ENCODE measurements around the gene POU3F2. TPM values are rescaled to one million over a fixed set of nuclear protein-coding genes. Genes with fewer than 3 reads are reported as not detected.
A peak's percentile ranks its signal among the peaks of the same experiment; 100 is the strongest.

Gene POU3F2
- total and polyA plus RNA-seq, 7 donors = not detected

DNA sequence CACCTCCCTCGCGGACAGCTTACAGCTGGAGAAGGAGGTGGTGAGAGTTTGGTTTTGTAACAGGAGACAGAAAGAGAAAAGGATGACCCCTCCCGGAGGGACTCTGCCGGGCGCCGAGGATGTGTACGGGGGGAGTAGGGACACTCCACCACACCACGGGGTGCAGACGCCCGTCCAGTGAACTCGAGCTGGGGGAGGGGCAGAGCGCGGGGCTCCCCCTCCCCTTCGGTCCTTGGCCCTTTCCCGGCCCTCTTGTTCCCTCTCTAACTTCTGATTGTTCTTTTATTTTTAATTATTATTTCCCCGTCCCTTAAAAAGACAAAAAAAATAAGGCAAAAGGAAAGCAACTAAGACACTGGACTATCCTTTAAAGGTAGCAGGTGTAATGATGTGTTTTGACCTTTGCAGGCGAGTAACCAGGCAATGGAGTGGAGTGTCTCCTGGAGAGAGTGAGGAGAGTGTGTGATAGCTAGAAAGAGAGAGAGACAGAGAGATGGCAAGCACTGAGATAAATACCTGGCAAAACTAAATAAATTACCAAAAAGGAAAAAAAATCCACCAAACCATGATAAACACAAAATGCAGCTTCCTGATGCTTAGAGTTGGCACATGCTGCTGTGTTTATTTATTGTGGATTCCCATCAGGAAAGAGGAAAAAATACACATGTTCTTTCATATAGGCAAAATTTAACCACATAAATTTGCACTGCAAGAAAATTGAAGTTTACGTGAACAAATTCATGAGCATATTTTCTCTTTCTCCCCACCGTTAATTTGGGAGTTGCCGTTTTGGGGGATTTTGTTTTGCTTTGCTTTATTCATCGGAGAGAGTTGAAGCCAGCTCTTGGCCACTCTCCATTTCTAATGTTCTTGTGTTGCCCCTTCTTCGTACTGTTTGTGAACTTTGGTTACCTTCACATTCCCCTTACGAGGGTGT, 1.9 kb downstream of the POU3F2 start:
- TF ChIP-seq EP300 (IDR thresholded peaks at IDR 0.05) (no peak), POLR2AphosphoS5 (IDR thresholded peaks at IDR 0.05) (peak in 2 of 4 donors; percentile 42 to 45)
- no peaks in the 10 kb centered on the region for H3K9me3 ChIP-seq
- no peaks in the 10 kb centered on the region for H3K36me3 ChIP-seq
- intact Hi-C loops (cut with DNase I) = loop anchor here (10.0 kb wide), 3 partner anchors 109 to 759 kb away; partner anchors contain the start of gene FBXL4
- H3K27ac ChIP-seq = no peak overlapping the region
- WGBS, 2 donors = 5 to 6% methylated on average over 23 of the region's 23 CpGs
- H3K27me3 ChIP-seq = peaks cover 51 to 100% (median 76%) of the 10 kb centered on the region in 3 donors
- DNase-seq = no peak
- H3K4me3 ChIP-seq = no peak overlapping the region
- H3K4me1 ChIP-seq = peaks cover 0 to 50% (median 48%) of the 10 kb centered on the region in 4 donors

DNA sequence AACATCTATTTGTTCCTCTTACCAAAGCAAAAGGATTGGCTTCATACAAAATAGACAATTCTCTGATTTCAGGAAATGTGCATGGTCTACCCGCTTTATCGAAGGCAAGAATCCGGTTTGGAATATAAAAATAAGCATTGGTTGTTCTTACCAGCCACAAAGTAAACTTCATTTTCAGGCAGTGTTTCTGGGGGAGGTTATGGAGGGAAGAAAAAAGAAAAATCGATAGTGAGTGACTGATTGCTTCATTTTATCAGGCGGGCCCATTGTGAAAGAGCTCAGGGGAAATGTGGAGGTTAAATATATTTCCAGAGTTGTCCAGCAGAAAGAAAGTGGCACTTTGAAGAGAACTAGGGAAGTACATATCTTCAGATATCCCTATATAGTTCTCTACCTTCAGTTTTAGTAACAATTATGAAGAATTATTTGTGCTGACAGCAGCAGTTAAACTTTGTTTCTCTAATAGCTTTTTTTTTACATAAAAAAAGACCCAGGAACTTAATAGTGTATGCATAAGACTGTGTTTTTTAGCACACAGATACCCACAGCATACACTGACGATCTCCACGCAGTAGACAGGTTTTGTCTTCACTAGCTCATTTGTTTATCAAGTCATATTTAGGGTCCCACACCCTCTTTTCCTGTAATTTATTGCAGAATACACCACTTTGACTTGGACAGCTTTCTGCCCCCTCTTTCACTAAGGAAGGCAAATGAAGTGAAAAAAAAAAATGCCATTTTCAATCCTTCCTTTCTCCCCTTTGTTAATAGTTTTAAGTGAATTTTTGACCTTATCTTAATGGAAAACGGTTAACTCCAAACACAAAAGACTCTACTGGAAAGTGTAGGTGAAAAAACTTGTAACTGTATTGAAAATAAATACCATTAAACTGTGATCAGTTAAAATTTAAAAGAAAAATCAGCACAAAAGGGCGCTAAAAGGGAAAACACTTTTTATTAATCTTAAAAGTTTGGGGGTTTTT, 2.9 kb downstream of the POU3F2 start:
- intact Hi-C loops (cut with DNase I) = loop anchor here (10.0 kb wide), 3 partner anchors 108 to 758 kb away; partner anchors contain the start of gene FBXL4
- Histone ChIP-seq H3K36me3 (no peaks in the 10 kb centered on the region), H3K4me3 (no peak overlapping the region), H3K27me3 (peaks cover 52 to 100% (median 75%) of the 10 kb centered on the region in 3 donors), H3K9me3 (no peaks in the 10 kb centered on the region), H3K4me1 (peaks cover 0 to 42% (median 38%) of the 10 kb centered on the region in 4 donors), H3K27ac (no peak overlapping the region)
- TF ChIP-seq POLR2AphosphoS5 (IDR thresholded peaks at IDR 0.05) = peak in 2 of 4 donors; percentile 23 to 35
- TF ChIP-seq, protein P1, sequence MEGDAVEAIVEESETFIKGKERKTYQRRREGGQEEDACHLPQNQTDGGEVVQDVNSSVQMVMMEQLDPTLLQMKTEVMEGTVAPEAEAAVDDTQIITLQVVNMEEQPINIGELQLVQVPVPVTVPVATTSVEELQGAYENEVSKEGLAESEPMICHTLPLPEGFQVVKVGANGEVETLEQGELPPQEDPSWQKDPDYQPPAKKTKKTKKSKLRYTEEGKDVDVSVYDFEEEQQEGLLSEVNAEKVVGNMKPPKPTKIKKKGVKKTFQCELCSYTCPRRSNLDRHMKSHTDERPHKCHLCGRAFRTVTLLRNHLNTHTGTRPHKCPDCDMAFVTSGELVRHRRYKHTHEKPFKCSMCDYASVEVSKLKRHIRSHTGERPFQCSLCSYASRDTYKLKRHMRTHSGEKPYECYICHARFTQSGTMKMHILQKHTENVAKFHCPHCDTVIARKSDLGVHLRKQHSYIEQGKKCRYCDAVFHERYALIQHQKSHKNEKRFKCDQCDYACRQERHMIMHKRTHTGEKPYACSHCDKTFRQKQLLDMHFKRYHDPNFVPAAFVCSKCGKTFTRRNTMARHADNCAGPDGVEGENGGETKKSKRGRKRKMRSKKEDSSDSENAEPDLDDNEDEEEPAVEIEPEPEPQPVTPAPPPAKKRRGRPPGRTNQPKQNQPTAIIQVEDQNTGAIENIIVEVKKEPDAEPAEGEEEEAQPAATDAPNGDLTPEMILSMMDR (IDR thresholded peaks at IDR 0.05) = no peak
- WGBS, 2 donors = 10 to 18% methylated on average over 9 of the region's 9 CpGs
- no peak for DNase-seq

DNA sequence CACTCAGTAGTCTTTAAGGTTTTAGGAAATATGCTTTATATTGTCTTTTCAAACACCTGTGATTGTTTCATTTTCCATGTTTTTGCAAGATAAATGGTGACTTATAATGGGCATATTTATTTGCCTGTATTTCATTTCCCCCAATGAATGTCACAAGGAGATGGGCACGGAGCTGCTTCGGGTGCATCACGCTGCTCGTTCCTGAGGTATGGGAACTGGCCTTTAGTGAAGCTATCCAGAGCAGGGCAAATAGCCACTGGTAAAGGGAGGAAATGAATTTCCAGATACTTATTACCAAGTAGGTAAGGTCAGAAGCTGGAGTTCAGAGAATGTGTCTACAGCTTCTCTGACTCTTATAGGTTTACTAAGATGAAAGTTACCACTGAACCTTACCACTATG, 3.7 kb downstream of the POU3F2 start:
- H3K36me3 ChIP-seq = no peaks in the 10 kb centered on the region
- DNase-seq = no peak
- WGBS, 2 donors = 15 to 20% methylated on average over 4 of the region's 4 CpGs
- peaks cover 54 to 100% (median 80%) of the 10 kb centered on the region in 3 donors for H3K27me3 ChIP-seq
- no peaks in the 10 kb centered on the region for H3K9me3 ChIP-seq
- intact Hi-C loops (cut with DNase I) = loop anchor here (10.0 kb wide), 3 partner anchors 107 to 757 kb away; partner anchors contain the start of gene FBXL4
- TF ChIP-seq, protein P1 (IDR thresholded peaks at IDR 0.05) = no peak
- TF ChIP-seq EP300 (IDR thresholded peaks at IDR 0.05) (no peak), POLR2AphosphoS5 (IDR thresholded peaks at IDR 0.05) (no peak), POLR2A (IDR thresholded peaks at IDR 0.05) (no peak)
- H3K4me3 ChIP-seq = no peak overlapping the region
- peaks cover 0 to 42% (median 33%) of the 10 kb centered on the region in 4 donors for H3K4me1 ChIP-seq
- H3K27ac ChIP-seq = no peak overlapping the region

DNA sequence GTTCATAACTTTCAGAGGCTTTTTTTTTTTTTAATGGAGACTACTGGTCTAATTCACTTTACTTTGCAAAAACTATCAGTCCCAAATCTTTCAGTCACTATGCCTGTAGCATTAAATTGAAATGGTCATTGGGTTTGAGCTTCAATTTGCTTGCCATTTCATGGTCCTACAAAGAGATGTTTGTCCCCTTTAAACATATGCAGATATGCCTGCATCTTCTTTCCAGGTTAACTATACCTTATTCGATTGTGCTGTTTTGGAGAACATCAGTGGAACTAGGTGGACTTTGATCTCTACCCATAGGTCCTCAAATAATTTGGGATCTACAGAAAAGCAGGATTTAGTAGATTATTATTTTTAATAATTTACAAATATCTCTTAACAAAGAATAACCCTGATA, 4.6 kb downstream of the POU3F2 start:
- Histone ChIP-seq H3K4me3 (no peak overlapping the region), H3K27me3 (peaks cover 63 to 100% (median 89%) of the 10 kb centered on the region in 3 donors), H3K4me1 (peaks cover 0 to 41% (median 32%) of the 10 kb centered on the region in 4 donors), H3K27ac (no peak overlapping the region), H3K9me3 (no peaks in the 10 kb centered on the region), H3K36me3 (no peaks in the 10 kb centered on the region)
- 7 to 19% methylated on average over 1 of the region's 1 CpG for WGBS, 2 donors
- TF ChIP-seq POLR2AphosphoS5 (IDR thresholded peaks at IDR 0.05) = no peak
- TF ChIP-seq EP300 (IDR thresholded peaks at IDR 0.05) = no peak
- TF ChIP-seq POLR2A (IDR thresholded peaks at IDR 0.05) = no peak
- TF ChIP-seq, protein P1 (IDR thresholded peaks at IDR 0.05) = no peak
- intact Hi-C loops (cut with DNase I) = loop anchor here (10.0 kb wide), 3 partner anchors 106 to 756 kb away; partner anchors contain the start of gene FBXL4
- no peak for DNase-seq
